ENCODE results near the gene SDHAF2.

SDHAF2 gene

GRCh38 chr11:61485080-61485479, 55.2 kb downstream of the SDHAF2 start:
- no peak for TF ChIP-seq CTCF (IDR thresholded peaks at IDR 0.05; ENCODE audit: low read depth, low read length, missing control alignments)
- no peak overlapping the region for H3K4me3 ChIP-seq (replicated peaks; ENCODE audit: low read depth, low read length)
- DNase-seq (ENCODE audit: extremely low read depth, low read depth) = no peak

- H3K4me3 ChIP-seq (replicated peaks; ENCODE audit: low read depth, low read length) = no peak overlapping the region
- DNase-seq (ENCODE audit: extremely low read depth, low read depth) = no peak
- TF ChIP-seq CTCF (IDR thresholded peaks at IDR 0.05; ENCODE audit: low read depth, low read length, missing control alignments) = no peak
Measured at GRCh38 chr11:61486011-61486620, 56.2 kb downstream of the SDHAF2 start.

GRCh38 chr11:61486779-61487178, 56.9 kb downstream of the SDHAF2 start:
- no peak for TF ChIP-seq CTCF (IDR thresholded peaks at IDR 0.05; ENCODE audit: low read depth, low read length, missing control alignments)

GRCh38 chr11:61487342-61488025, 57.6 kb downstream of the SDHAF2 start:
- no peak for TF ChIP-seq CTCF (IDR thresholded peaks at IDR 0.05; ENCODE audit: low read depth, low read length, missing control alignments)

More at GRCh38 chr11:61486779-61487178, 56.9 kb downstream of the SDHAF2 start:
- H3K4me3 ChIP-seq (replicated peaks; ENCODE audit: low read depth, low read length) = no peak overlapping the region
- no peak for DNase-seq (ENCODE audit: extremely low read depth, low read depth)

GRCh38 chr11:61488651-61489291, 58.8 kb downstream of the SDHAF2 start:
- H3K4me3 ChIP-seq (replicated peaks; ENCODE audit: low read depth, low read length) = no peak overlapping the region
- no peak for TF ChIP-seq CTCF (IDR thresholded peaks at IDR 0.05; ENCODE audit: low read depth, low read length, missing control alignments)

More at GRCh38 chr11:61487342-61488025, 57.6 kb downstream of the SDHAF2 start:
- DNase-seq (ENCODE audit: extremely low read depth, low read depth) = no peak
- H3K4me3 ChIP-seq (replicated peaks; ENCODE audit: low read depth, low read length) = no peak overlapping the region

GRCh38 chr11:61489833-61490721, 60.2 kb downstream of the SDHAF2 start:
- TF ChIP-seq CTCF (IDR thresholded peaks at IDR 0.05; ENCODE audit: low read depth, low read length, missing control alignments) = no peak
- H3K4me3 ChIP-seq (replicated peaks; ENCODE audit: low read depth, low read length) = no peak overlapping the region
- DNase-seq (ENCODE audit: extremely low read depth, low read depth) = no peak

More at GRCh38 chr11:61488651-61489291, 58.8 kb downstream of the SDHAF2 start:
- no peak for DNase-seq (ENCODE audit: extremely low read depth, low read depth)
